ENCODE results near the gene CCNL2.

DNA sequence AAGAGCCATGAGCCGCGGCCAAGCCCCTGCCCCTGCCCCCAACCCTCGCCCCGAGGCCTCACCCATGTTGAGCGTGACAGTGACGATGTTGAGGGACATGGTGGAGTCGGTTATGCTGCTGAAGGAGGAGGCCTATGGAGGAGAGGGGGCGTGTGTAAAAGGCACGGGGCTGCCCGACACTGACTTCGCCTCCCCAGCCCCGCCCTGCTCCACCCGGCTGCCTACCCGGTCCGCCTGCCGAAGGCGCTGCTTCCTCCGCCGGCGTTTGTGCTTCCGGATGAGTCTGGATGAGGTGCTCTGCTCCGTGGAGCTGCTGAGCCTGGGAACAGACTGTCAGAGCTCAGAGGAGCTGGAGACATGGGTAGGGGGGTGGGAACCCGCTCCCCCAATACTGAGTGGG lies 59.0 kb downstream of the CCNL2 start:
- TF ChIP-seq REST (tag by site-specific recombination; IDR thresholded peaks at IDR 0.05): no peak
- TF ChIP-seq ZNF239 (tag by site-specific recombination; IDR thresholded peaks at IDR 0.05): no peak
- TF ChIP-seq, protein P1, sequence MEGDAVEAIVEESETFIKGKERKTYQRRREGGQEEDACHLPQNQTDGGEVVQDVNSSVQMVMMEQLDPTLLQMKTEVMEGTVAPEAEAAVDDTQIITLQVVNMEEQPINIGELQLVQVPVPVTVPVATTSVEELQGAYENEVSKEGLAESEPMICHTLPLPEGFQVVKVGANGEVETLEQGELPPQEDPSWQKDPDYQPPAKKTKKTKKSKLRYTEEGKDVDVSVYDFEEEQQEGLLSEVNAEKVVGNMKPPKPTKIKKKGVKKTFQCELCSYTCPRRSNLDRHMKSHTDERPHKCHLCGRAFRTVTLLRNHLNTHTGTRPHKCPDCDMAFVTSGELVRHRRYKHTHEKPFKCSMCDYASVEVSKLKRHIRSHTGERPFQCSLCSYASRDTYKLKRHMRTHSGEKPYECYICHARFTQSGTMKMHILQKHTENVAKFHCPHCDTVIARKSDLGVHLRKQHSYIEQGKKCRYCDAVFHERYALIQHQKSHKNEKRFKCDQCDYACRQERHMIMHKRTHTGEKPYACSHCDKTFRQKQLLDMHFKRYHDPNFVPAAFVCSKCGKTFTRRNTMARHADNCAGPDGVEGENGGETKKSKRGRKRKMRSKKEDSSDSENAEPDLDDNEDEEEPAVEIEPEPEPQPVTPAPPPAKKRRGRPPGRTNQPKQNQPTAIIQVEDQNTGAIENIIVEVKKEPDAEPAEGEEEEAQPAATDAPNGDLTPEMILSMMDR (tag by site-specific recombination; IDR thresholded peaks at IDR 0.05): no peak
- TF ChIP-seq, protein P2, sequence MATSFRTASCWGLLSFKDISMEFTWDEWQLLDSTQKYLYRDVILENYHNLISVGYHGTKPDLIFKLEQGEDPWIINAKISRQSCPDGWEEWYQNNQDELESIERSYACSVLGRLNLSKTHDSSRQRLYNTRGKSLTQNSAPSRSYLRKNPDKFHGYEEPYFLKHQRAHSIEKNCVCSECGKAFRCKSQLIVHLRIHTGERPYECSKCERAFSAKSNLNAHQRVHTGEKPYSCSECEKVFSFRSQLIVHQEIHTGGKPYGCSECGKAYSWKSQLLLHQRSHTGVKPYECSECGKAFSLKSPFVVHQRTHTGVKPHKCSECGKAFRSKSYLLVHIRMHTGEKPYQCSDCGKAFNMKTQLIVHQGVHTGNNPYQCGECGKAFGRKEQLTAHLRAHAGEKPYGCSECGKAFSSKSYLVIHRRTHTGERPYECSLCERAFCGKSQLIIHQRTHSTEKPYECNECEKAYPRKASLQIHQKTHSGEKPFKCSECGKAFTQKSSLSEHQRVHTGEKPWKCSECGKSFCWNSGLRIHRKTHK (tag by site-specific recombination; IDR thresholded peaks at IDR 0.05): no peak
- TF ChIP-seq ZNF677 (tag by site-specific recombination; IDR thresholded peaks at IDR 0.05): no peak
- no peak for TF ChIP-seq ZNF670 (tag by site-specific recombination; IDR thresholded peaks at IDR 0.05; ENCODE audit: low read depth)
- no peak for TF ChIP-seq ZNF549 (tag by site-specific recombination; IDR thresholded peaks at IDR 0.05)
